K562 (cell line): ENCODE results near the gene PRSS57. TPM values are rescaled to one million over a fixed set of nuclear protein-coding genes. Genes with fewer than 3 reads are reported as not detected.
A peak's percentile ranks its signal among the peaks of the same experiment; 100 is the strongest.

Source experiments
- CBX1 ChIP-seq: sonication (generic); IDR thresholded peaks from 2 replicates; pipeline ENCODE4 v1.6.1; 2016; ENCODE audit warnings: antibody characterized with exemption, low read depth, mild to moderate bottlenecking
- CEBPG ChIP-seq, 3 experiments: fragments of 200-800 bp in 1 of 3; sonication (Bioruptor generic) in 1 of 3; sonication (generic) in 1 of 3; formaldehyde crosslinking in 1 of 3; IDR thresholded peaks in 2 of 3; conservative IDR thresholded peaks in 1 of 3; 2 replicates each; pipeline versions ENCODE4 v1.6.1 to v1.8.0; 2016 to 2022; ENCODE audit warnings: missing compliant biosample characterization in 2 of 3, missing genetic modification characterization in 2 of 3, mild to moderate bottlenecking in 1 of 3, missing genetic modification reagents in 1 of 3
- FOXA3 ChIP-seq, 2 experiments: fragments of 450-650 bp in 1 of 2; sonication (generic) in 1 of 2; formaldehyde crosslinking; IDR thresholded peaks in 1 of 2; conservative IDR thresholded peaks in 1 of 2; 2 replicates each; pipeline versions ENCODE4 v1.4.0 to v1.8.0; 2020 to 2022; ENCODE audit warnings: mild to moderate bottlenecking in 2 of 2, missing genetic modification reagents in 1 of 2
- HDAC6 ChIP-seq: IDR thresholded peaks from 2 replicates; pipeline ENCODE4 v1.6.1; 2012; ENCODE audit warnings: low read depth, mild to moderate bottlenecking, control low read depth, inconsistent platforms, low read length, moderate library complexity
- HNRNPUL1 ChIP-seq: fragments of 200-400 bp; formaldehyde crosslinking; IDR thresholded peaks from 2 replicates; pipeline ENCODE4 v1.6.1; 2017; ENCODE audit warnings: low read length
- MEF2D ChIP-seq: conservative IDR thresholded peaks from 2 replicates; pipeline ENCODE4 v1.6.1; 2016; ENCODE audit warnings: low read depth, missing genetic modification characterization, missing compliant biosample characterization
- POLR2B ChIP-seq: fragments of 450-650 bp; IDR thresholded peaks from 2 replicates; pipeline ENCODE4 v1.6.1; 2018; ENCODE audit warnings: low read depth; ENCODE audit not compliant: partially characterized antibody
- TEAD4 ChIP-seq, 2 experiments: sonication (generic) in 1 of 2; formaldehyde crosslinking in 1 of 2; IDR thresholded peaks; 2 replicates each; pipeline versions ENCODE4 v1.6.1 to v1.8.0; 2012 to 2022; ENCODE audit warnings: borderline replicate concordance in 1 of 2, inconsistent platforms in 1 of 2, low read length in 1 of 2, mild to moderate bottlenecking in 1 of 2, missing genetic modification reagents in 1 of 2
- XRCC3 ChIP-seq: fragments of 450-650 bp; IDR thresholded peaks from 2 replicates; pipeline ENCODE4 v1.6.1; 2017; ENCODE audit warnings: mild to moderate bottlenecking, moderate library complexity
- ZKSCAN1 ChIP-seq: fragments of 150-350 bp; IDR thresholded peaks from 2 replicates; pipeline ENCODE4 v1.6.1; 2016; ENCODE audit warnings: low read depth, low read length
- ZNF133 ChIP-seq: fragments of 250-450 bp; sonication (Bioruptor Pico); IDR thresholded peaks from 2 replicates; pipeline ENCODE4 v1.4.0; 2020; ENCODE audit warnings: mild to moderate bottlenecking
- ZNF274 ChIP-seq: IDR thresholded peaks from 2 replicates; pipeline ENCODE4 v1.6.1; 2011; ENCODE audit warnings: low read depth, mild to moderate bottlenecking, low read length, moderate library complexity, borderline replicate concordance
- ZNF780A ChIP-seq: fragments of 250-450 bp; sonication (Bioruptor Pico); IDR thresholded peaks from 2 replicates; pipeline ENCODE4 v1.5.0; 2021; ENCODE audit warnings: mild to moderate bottlenecking
- polyA plus RNA-seq, 8 experiments: library from polyadenylated mRNA; depleted of rRNA in 4 of 8; stranded (reverse) in 5 of 8; unstranded in 3 of 8; fragments of >200 nt; fragmentation: Nextera tagmentation in 2 of 8; fragmentation: Illumina TruSeq in 1 of 8; extraction: Ambion mirVana in 2 of 8; extraction: Trizol in 1 of 8; gene quantifications; 2 replicates each; pipeline versions ENCODE4 v1.2.1 to v1.2.3, GENCODE V29; 2011 to 2014; ENCODE audit warnings: inconsistent platforms in 1 of 8, missing spikeins in 1 of 8
- total RNA-seq, 7 experiments: library from RNA; depleted of rRNA in 6 of 7; stranded (reverse); fragments of >200 nt in 6 of 7; fragmentation: Illumina TruSeq in 2 of 7; extraction: Trizol in 2 of 7; gene quantifications; 2 replicates each; pipeline versions ENCODE4 v1.2.1 to v1.2.3, GENCODE V29; 2011 to 2021; ENCODE audit warnings: low replicate concordance in 1 of 7
- TF ChIP-seq, protein P1 (sequence below): fragments of 450-650 bp; IDR thresholded peaks from 2 replicates; pipeline ENCODE4 v1.6.1; 2016; ENCODE audit warnings: mild to moderate bottlenecking, moderate library complexity
- TF ChIP-seq, protein P2 (sequence below): sonication (generic); formaldehyde crosslinking; IDR thresholded peaks from 2 replicates; pipeline ENCODE4 v1.8.1; 2022; ENCODE audit warnings: missing genetic modification reagents

The PRSS57 gene
- total and polyA plus RNA-seq, 9 of the 15 experiments (the other 6 are each of a cell fraction or from before 2014, with no cell fraction given): 0.06 to 2.5 (median 1.3) TPM; not detected in 3

DNA sequence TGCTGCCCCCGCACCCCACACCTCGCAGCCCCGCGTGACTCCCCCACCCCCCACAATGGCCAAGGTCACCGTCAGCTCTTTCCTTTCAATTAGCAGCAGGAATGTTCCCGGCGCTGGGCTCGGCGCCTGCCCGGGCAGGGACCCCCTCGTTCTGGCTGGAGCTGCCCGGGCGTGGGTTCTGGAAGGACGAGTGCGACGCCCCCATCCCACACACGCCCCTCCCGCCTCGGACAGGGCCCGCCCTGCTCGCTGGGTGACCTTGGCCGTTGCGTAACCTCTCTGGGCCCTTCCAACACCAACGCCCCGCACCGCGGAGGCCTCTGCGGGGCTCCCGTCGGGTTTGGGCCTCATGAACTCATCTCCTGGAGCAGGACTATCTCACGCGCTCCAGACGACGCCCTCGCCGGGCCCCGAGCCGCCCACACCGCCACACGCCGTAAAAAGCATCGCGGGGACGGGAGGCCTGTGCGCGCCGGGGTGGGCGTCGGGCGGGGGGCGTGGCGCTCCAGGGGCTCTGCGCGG, 23.8 kb upstream of the PRSS57 start (continued):
- TF ChIP-seq, protein P1, sequence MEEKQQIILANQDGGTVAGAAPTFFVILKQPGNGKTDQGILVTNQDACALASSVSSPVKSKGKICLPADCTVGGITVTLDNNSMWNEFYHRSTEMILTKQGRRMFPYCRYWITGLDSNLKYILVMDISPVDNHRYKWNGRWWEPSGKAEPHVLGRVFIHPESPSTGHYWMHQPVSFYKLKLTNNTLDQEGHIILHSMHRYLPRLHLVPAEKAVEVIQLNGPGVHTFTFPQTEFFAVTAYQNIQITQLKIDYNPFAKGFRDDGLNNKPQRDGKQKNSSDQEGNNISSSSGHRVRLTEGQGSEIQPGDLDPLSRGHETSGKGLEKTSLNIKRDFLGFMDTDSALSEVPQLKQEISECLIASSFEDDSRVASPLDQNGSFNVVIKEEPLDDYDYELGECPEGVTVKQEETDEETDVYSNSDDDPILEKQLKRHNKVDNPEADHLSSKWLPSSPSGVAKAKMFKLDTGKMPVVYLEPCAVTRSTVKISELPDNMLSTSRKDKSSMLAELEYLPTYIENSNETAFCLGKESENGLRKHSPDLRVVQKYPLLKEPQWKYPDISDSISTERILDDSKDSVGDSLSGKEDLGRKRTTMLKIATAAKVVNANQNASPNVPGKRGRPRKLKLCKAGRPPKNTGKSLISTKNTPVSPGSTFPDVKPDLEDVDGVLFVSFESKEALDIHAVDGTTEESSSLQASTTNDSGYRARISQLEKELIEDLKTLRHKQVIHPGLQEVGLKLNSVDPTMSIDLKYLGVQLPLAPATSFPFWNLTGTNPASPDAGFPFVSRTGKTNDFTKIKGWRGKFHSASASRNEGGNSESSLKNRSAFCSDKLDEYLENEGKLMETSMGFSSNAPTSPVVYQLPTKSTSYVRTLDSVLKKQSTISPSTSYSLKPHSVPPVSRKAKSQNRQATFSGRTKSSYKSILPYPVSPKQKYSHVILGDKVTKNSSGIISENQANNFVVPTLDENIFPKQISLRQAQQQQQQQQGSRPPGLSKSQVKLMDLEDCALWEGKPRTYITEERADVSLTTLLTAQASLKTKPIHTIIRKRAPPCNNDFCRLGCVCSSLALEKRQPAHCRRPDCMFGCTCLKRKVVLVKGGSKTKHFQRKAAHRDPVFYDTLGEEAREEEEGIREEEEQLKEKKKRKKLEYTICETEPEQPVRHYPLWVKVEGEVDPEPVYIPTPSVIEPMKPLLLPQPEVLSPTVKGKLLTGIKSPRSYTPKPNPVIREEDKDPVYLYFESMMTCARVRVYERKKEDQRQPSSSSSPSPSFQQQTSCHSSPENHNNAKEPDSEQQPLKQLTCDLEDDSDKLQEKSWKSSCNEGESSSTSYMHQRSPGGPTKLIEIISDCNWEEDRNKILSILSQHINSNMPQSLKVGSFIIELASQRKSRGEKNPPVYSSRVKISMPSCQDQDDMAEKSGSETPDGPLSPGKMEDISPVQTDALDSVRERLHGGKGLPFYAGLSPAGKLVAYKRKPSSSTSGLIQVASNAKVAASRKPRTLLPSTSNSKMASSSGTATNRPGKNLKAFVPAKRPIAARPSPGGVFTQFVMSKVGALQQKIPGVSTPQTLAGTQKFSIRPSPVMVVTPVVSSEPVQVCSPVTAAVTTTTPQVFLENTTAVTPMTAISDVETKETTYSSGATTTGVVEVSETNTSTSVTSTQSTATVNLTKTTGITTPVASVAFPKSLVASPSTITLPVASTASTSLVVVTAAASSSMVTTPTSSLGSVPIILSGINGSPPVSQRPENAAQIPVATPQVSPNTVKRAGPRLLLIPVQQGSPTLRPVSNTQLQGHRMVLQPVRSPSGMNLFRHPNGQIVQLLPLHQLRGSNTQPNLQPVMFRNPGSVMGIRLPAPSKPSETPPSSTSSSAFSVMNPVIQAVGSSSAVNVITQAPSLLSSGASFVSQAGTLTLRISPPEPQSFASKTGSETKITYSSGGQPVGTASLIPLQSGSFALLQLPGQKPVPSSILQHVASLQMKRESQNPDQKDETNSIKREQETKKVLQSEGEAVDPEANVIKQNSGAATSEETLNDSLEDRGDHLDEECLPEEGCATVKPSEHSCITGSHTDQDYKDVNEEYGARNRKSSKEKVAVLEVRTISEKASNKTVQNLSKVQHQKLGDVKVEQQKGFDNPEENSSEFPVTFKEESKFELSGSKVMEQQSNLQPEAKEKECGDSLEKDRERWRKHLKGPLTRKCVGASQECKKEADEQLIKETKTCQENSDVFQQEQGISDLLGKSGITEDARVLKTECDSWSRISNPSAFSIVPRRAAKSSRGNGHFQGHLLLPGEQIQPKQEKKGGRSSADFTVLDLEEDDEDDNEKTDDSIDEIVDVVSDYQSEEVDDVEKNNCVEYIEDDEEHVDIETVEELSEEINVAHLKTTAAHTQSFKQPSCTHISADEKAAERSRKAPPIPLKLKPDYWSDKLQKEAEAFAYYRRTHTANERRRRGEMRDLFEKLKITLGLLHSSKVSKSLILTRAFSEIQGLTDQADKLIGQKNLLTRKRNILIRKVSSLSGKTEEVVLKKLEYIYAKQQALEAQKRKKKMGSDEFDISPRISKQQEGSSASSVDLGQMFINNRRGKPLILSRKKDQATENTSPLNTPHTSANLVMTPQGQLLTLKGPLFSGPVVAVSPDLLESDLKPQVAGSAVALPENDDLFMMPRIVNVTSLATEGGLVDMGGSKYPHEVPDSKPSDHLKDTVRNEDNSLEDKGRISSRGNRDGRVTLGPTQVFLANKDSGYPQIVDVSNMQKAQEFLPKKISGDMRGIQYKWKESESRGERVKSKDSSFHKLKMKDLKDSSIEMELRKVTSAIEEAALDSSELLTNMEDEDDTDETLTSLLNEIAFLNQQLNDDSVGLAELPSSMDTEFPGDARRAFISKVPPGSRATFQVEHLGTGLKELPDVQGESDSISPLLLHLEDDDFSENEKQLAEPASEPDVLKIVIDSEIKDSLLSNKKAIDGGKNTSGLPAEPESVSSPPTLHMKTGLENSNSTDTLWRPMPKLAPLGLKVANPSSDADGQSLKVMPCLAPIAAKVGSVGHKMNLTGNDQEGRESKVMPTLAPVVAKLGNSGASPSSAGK: peak; percentile 11; the same call in 1 of the 2 replicates
- TF ChIP-seq ZNF780A (CRISPR knock-in tag) (no peak), HDAC6 (no peak), HNRNPUL1 (no peak), CEBPG (CRISPR knock-in tag; IDR thresholded peaks at IDR 0.05) (no peak), CEBPG (tag; conservative IDR thresholded peaks at IDR 0.05 in 1 of 2, IDR thresholded peaks at IDR 0.05 in 1 of 2) (peak in 1 of 2 experiments; percentile 41; a peak in 1 of 4 replicates), POLR2B (no peak), ZNF274 (no peak), ZKSCAN1 (no peak), CBX1 (no peak; the same call in 1 of the 2 replicates), MEF2D (tag) (no peak), TEAD4 (IDR thresholded peaks at IDR 0.05; ENCODE audit: low read length) (no peak), TEAD4 (CRISPR knock-in tag; IDR thresholded peaks at IDR 0.05; ENCODE audit: borderline replicate concordance) (no peak), FOXA3 (CRISPR knock-in tag; conservative IDR thresholded peaks at IDR 0.05 in 1 of 2, IDR thresholded peaks at IDR 0.05 in 1 of 2) (no peak), XRCC3 (no peak), ZNF133 (no peak)
- TF ChIP-seq, protein P2, sequence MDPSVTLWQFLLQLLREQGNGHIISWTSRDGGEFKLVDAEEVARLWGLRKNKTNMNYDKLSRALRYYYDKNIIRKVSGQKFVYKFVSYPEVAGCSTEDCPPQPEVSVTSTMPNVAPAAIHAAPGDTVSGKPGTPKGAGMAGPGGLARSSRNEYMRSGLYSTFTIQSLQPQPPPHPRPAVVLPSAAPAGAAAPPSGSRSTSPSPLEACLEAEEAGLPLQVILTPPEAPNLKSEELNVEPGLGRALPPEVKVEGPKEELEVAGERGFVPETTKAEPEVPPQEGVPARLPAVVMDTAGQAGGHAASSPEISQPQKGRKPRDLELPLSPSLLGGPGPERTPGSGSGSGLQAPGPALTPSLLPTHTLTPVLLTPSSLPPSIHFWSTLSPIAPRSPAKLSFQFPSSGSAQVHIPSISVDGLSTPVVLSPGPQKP: no peak
